WTC11 (cell line): Measurements from ENCODE around the gene TAAR2.

Experiments used
- CREM ChIP-seq: sonication (generic); formaldehyde crosslinking; IDR thresholded peaks from 2 replicates; pipeline ENCODE4 v1.8.1; 2022; ENCODE audit warnings: mild to moderate bottlenecking, missing genetic modification reagents, moderate library complexity
- CTCF ChIP-seq: fragments of 200-600 bp; IDR thresholded peaks from 2 replicates; pipeline ENCODE4 v1.8.0; 2022; ENCODE audit warnings: antibody characterized with exemption
- ELF4 ChIP-seq: sonication (generic); formaldehyde crosslinking; IDR thresholded peaks from 2 replicates; pipeline ENCODE4 v1.8.1; 2022; ENCODE audit warnings: low read depth, mild to moderate bottlenecking, moderate library complexity, missing genetic modification reagents
- ERG ChIP-seq: fragments of 250-450 bp; sonication (Bioruptor Pico); IDR thresholded peaks from 2 replicates; pipeline ENCODE4 v1.8.0; 2021; ENCODE audit warnings: mild to moderate bottlenecking
- IRF1 ChIP-seq: sonication (generic); formaldehyde crosslinking; IDR thresholded peaks from 2 replicates; pipeline ENCODE4 v1.8.0; 2023; ENCODE audit warnings: missing genetic modification reagents
- IRF2 ChIP-seq: sonication (generic); formaldehyde crosslinking; IDR thresholded peaks from 2 replicates; pipeline ENCODE4 v1.8.0; 2022; ENCODE audit warnings: low read depth, missing genetic modification reagents, borderline replicate concordance
- MAX ChIP-seq: sonication (generic); formaldehyde crosslinking; IDR thresholded peaks from 2 replicates; pipeline ENCODE4 v1.8.0; 2022; ENCODE audit warnings: mild to moderate bottlenecking, missing genetic modification reagents
- NFE2L1 ChIP-seq: sonication (generic); formaldehyde crosslinking; IDR thresholded peaks from 2 replicates; pipeline ENCODE4 v1.8.1; 2023; ENCODE audit warnings: missing genetic modification reagents
- PREB ChIP-seq: sonication (generic); formaldehyde crosslinking; IDR thresholded peaks from 2 replicates; pipeline ENCODE4 v1.8.1; 2022; ENCODE audit warnings: mild to moderate bottlenecking, missing genetic modification reagents, moderate library complexity, borderline replicate concordance
- SP1 ChIP-seq: sonication (generic); formaldehyde crosslinking; conservative IDR thresholded peaks from 2 replicates; pipeline ENCODE4 v1.8.1; 2022; ENCODE audit warnings: missing genetic modification reagents
- TCF7 ChIP-seq: sonication (generic); formaldehyde crosslinking; IDR thresholded peaks from 2 replicates; pipeline ENCODE4 v1.8.0; 2022; ENCODE audit warnings: mild to moderate bottlenecking, low read depth, missing genetic modification reagents, moderate library complexity
- ZNF232 ChIP-seq: sonication (generic); formaldehyde crosslinking; IDR thresholded peaks from 2 replicates; pipeline ENCODE4 v1.8.0; 2022; ENCODE audit warnings: mild to moderate bottlenecking, missing genetic modification reagents
- ZNF281 ChIP-seq: sonication (generic); formaldehyde crosslinking; IDR thresholded peaks from 2 replicates; pipeline ENCODE4 v1.8.0; 2023; ENCODE audit warnings: mild to moderate bottlenecking, missing genetic modification reagents

GRCh38 chr6:132590362-132590761 is 33.7 kb downstream of the TAAR2 start:
- TF ChIP-seq NFE2L1 (CRISPR knock-in tag): no peak
- TF ChIP-seq PREB (CRISPR knock-in tag): no peak
- TF ChIP-seq SP1: no peak
- TF ChIP-seq CREM (CRISPR knock-in tag): no peak
- TF ChIP-seq CTCF: no peak
- TF ChIP-seq IRF2 (CRISPR knock-in tag): no peak
- TF ChIP-seq TCF7 (CRISPR knock-in tag): no peak
- TF ChIP-seq ERG (CRISPR knock-in tag): no peak
- TF ChIP-seq ZNF281 (CRISPR knock-in tag): no peak
- no peak for TF ChIP-seq ZNF232 (CRISPR knock-in tag)
- TF ChIP-seq MAX (CRISPR knock-in tag): no peak
- TF ChIP-seq ELF4: no peak
- TF ChIP-seq IRF1 (CRISPR knock-in tag): no peak
